Measurements from ENCODE around the gene DPM1.

DNA sequence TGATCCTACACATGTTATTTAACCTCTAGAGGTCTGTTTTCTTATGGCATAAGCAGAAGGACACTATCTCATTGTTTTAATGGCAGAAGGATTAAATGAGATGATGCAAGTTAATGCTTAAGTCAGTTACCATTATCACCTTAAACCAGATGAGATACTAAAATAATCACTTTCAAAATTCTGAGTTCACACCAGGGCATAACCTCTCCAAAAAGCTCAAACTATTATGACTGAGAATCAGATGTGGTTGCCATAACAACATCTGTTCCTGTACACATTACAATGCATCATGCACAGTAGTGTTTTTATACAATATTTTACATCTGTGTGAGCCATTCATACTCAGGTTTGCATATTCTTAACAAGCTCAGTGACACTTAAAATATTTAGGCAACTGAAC lies 37.3 kb downstream of the DPM1 start:
- TF ChIP-seq, protein P1, sequence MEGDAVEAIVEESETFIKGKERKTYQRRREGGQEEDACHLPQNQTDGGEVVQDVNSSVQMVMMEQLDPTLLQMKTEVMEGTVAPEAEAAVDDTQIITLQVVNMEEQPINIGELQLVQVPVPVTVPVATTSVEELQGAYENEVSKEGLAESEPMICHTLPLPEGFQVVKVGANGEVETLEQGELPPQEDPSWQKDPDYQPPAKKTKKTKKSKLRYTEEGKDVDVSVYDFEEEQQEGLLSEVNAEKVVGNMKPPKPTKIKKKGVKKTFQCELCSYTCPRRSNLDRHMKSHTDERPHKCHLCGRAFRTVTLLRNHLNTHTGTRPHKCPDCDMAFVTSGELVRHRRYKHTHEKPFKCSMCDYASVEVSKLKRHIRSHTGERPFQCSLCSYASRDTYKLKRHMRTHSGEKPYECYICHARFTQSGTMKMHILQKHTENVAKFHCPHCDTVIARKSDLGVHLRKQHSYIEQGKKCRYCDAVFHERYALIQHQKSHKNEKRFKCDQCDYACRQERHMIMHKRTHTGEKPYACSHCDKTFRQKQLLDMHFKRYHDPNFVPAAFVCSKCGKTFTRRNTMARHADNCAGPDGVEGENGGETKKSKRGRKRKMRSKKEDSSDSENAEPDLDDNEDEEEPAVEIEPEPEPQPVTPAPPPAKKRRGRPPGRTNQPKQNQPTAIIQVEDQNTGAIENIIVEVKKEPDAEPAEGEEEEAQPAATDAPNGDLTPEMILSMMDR (IDR thresholded peaks at IDR 0.05): no peak
- TF ChIP-seq POLR2A (IDR thresholded peaks at IDR 0.05): no peak
- no peak for TF ChIP-seq EP300 (IDR thresholded peaks at IDR 0.05)
